Measurements from ENCODE around the gene RHOBTB3. TPM values are rescaled to one million over a fixed set of nuclear protein-coding genes. Genes with fewer than 3 reads are reported as not detected.
"Not testable (repeated sequence)": the region's sequence is repeated elsewhere in the genome, so short reads cannot be mapped to it uniquely, and the experiment has no call there.

The RHOBTB3 gene
- total RNA-seq, 1 donor from 2014 or later: 75.2 TPM

GRCh38 chr5:95808686-95809413, 77.7 kb downstream of the RHOBTB3 start:
- Mint-ChIP-seq H3K4me3 (ENCODE audit: unreplicated experiment) (peak overlapping the region; percentile 22), H3K27me3 (ENCODE audit: low read depth) (no peaks in the 10 kb centered on the region), H3K27ac (ENCODE audit: unreplicated experiment) (peak overlapping the region; percentile 84), H3K9me3 (ENCODE audit: low read depth) (peaks cover 10% of the 10 kb centered on the region), H3K4me1 (ENCODE audit: low read depth) (peaks cover 46% of the 10 kb centered on the region), H3K36me3 (ENCODE audit: low read depth) (peaks cover 8% of the 10 kb centered on the region)
- TF ChIP-seq, protein P1, sequence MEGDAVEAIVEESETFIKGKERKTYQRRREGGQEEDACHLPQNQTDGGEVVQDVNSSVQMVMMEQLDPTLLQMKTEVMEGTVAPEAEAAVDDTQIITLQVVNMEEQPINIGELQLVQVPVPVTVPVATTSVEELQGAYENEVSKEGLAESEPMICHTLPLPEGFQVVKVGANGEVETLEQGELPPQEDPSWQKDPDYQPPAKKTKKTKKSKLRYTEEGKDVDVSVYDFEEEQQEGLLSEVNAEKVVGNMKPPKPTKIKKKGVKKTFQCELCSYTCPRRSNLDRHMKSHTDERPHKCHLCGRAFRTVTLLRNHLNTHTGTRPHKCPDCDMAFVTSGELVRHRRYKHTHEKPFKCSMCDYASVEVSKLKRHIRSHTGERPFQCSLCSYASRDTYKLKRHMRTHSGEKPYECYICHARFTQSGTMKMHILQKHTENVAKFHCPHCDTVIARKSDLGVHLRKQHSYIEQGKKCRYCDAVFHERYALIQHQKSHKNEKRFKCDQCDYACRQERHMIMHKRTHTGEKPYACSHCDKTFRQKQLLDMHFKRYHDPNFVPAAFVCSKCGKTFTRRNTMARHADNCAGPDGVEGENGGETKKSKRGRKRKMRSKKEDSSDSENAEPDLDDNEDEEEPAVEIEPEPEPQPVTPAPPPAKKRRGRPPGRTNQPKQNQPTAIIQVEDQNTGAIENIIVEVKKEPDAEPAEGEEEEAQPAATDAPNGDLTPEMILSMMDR (IDR thresholded peaks at IDR 0.05): no peak
- DNase-seq (ENCODE audit: low spot score): no peak

- TF ChIP-seq, protein P1 (IDR thresholded peaks at IDR 0.05): no peak
- H3K4me3 Mint-ChIP-seq (ENCODE audit: unreplicated experiment): no peak overlapping the region
- DNase-seq (ENCODE audit: low spot score): no peak
- H3K27ac Mint-ChIP-seq (ENCODE audit: unreplicated experiment): peak overlapping the region; percentile 84
- no peaks in the 10 kb centered on the region for H3K27me3 Mint-ChIP-seq (ENCODE audit: low read depth)
- peaks cover 45% of the 10 kb centered on the region for H3K4me1 Mint-ChIP-seq (ENCODE audit: low read depth)
- peaks cover 11% of the 10 kb centered on the region for H3K36me3 Mint-ChIP-seq (ENCODE audit: low read depth)
- peaks cover 8% of the 10 kb centered on the region for H3K9me3 Mint-ChIP-seq (ENCODE audit: low read depth)
These were observed 78.4 kb downstream of the RHOBTB3 start for GRCh38 chr5:95809414-95809960.

DNA sequence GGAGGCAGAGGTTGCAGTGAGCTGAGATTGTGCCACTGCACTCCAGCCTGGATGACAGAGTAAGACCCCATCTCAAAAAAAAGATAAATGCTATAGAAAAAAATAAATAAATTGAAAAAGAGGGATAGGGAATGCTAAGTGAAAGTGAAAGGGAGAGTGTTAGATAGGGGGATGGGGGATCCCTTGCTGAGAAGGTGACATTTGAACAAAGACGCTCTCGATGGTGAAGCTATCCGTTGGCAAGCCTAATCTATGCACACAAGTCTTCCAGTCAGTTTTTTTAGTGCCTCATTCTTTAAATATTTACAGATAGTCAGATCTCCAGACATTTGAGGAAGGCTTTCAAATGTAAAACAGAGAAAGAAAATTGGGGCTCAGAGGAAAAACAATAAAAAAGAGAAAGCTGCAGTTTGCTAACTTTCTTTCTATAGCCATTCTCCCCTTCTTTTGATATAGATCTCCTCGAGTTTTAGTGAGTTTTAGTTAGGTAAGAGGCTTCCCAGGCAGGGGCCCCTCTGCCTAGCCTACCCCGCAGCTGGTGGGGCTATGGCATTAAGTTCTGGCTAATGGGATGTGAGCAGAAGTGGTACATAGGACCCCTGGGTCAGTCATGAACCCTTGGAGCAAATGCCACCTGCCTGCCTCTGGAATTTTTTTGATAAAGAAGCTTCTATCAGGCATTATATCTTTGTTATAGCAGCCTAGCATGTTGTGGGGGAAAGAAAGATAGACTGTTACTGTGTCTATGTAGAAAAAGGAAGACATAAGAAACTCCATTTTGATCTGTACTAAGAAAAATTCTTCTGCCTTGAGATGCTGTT, 79.4 kb downstream of the RHOBTB3 start:
- Mint-ChIP-seq H3K4me3 (ENCODE audit: unreplicated experiment) (peak overlapping the region; percentile 43), H3K9me3 (ENCODE audit: low read depth) (no peaks in the 10 kb centered on the region), H3K27ac (ENCODE audit: unreplicated experiment) (peak overlapping the region; percentile 84), H3K36me3 (ENCODE audit: low read depth) (peaks cover 9% of the 10 kb centered on the region), H3K4me1 (ENCODE audit: low read depth) (peaks cover 45% of the 10 kb centered on the region), H3K27me3 (ENCODE audit: low read depth) (no peaks in the 10 kb centered on the region)
- TF ChIP-seq, protein P1 (IDR thresholded peaks at IDR 0.05): no peak
- DNase-seq (ENCODE audit: low spot score): no peak

- H3K4me1 Mint-ChIP-seq (ENCODE audit: low read depth): peaks cover 45% of the 10 kb centered on the region
- peak overlapping the region; percentile 84 for H3K27ac Mint-ChIP-seq (ENCODE audit: unreplicated experiment)
- DNase-seq (ENCODE audit: low spot score); H3K27me3 Mint-ChIP-seq (ENCODE audit: low read depth); H3K4me3 Mint-ChIP-seq (ENCODE audit: unreplicated experiment); H3K9me3 Mint-ChIP-seq (ENCODE audit: low read depth): not testable (repeated sequence)
- H3K36me3 Mint-ChIP-seq (ENCODE audit: low read depth): peaks cover 12% of the 10 kb centered on the region
These were observed 79.9 kb downstream of the RHOBTB3 start for GRCh38 chr5:95811126-95811423.

DNA sequence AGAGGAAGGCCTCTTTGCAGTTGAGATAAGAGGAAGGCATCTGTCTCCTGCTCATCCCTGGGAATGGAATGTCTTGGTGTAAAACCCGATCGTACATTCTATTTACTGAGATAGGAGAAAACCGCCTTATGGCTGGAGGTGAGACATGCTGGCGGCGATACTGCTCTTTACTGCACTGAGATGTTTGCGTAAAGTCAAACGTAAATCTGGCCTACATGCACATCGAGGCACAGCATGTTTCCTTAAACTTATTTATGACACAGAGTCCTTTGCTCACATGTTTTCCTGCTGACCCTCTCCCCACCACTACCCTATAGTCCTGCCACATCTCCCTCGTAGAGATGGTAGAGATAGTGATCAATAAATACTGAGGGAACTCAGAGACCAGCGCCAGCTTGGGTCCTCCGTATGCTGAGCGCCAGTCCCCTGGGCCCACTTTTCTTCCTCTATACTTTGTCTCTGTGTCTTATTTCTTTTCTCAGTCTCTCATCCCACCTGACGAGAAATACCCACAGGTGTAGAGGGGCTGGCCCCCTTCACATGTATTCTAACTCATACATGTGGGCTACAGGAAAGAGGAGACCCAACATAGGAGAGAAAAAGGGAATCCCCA, 80.4 kb downstream of the RHOBTB3 start:
- not testable (repeated sequence) for H3K9me3 Mint-ChIP-seq (ENCODE audit: low read depth); DNase-seq (ENCODE audit: low spot score); H3K27me3 Mint-ChIP-seq (ENCODE audit: low read depth); H3K4me3 Mint-ChIP-seq (ENCODE audit: unreplicated experiment)
- Mint-ChIP-seq H3K4me1 (ENCODE audit: low read depth) (peaks cover 45% of the 10 kb centered on the region), H3K36me3 (ENCODE audit: low read depth) (peaks cover 16% of the 10 kb centered on the region), H3K27ac (ENCODE audit: unreplicated experiment) (peak overlapping the region; percentile 84)

DNA sequence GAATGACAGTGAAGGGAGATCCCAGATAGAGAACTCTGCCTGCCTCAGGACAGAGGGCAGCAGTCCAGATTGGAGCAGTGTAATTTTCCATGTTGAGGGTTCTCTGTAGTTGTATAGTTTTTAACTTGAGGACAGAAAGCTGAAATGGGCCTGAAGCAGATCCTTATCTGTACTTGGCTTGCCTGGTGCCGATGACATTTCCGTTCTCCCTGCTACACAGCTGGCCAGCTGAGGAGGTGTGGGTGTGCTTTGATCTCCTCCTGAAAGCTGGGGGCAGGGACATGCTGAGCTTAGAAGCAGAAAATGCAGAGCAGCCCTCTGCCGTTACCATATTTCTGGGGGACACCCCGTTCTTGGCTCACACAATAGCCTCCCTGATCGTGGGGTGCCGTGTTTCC, 80.9 kb downstream of the RHOBTB3 start:
- Mint-ChIP-seq H3K4me3 (ENCODE audit: unreplicated experiment) (no peak overlapping the region), H3K9me3 (ENCODE audit: low read depth) (no peaks in the 10 kb centered on the region), H3K36me3 (ENCODE audit: low read depth) (peaks cover 17% of the 10 kb centered on the region), H3K4me1 (ENCODE audit: low read depth) (peaks cover 45% of the 10 kb centered on the region), H3K27me3 (ENCODE audit: low read depth) (no peaks in the 10 kb centered on the region), H3K27ac (ENCODE audit: unreplicated experiment) (peak overlapping the region; percentile 67)
- TF ChIP-seq, protein P1 (IDR thresholded peaks at IDR 0.05): no peak
- no peak for DNase-seq (ENCODE audit: low spot score)

GRCh38 chr5:95813035-95813434, 81.9 kb downstream of the RHOBTB3 start:
- not testable (repeated sequence) for H3K9me3 Mint-ChIP-seq (ENCODE audit: low read depth); H3K4me3 Mint-ChIP-seq (ENCODE audit: unreplicated experiment); H3K27ac Mint-ChIP-seq (ENCODE audit: unreplicated experiment); H3K27me3 Mint-ChIP-seq (ENCODE audit: low read depth); DNase-seq (ENCODE audit: low spot score)
- Mint-ChIP-seq H3K4me1 (ENCODE audit: low read depth) (peaks cover 53% of the 10 kb centered on the region), H3K36me3 (ENCODE audit: low read depth) (peaks cover 17% of the 10 kb centered on the region)
